HG03521 (cell line): ENCODE data around the gene L3MBTL1.

Experiments used
- ATAC-seq: cut with Tn5 transposase; IDR thresholded peaks from one replicate; pipeline ENCODE4 v1.9.1; 2021; ENCODE audit warnings: mild to moderate bottlenecking, moderate library complexity; ENCODE audit not compliant: unreplicated experiment

L3MBTL1 gene

GRCh38 chr20:43558412-43559146, 51.1 kb downstream of the L3MBTL1 start, which contains the start of gene SGK2:
SGK2 (plus strand) TSS chr20:43559027; CDS start chr20:43566496, 7,469 bp downstream.
- no peak for ATAC-seq

- ATAC-seq = no peak
These were observed 51.9 kb downstream of the L3MBTL1 start for GRCh38 chr20:43559147-43559987.

GRCh38 chr20:43560974-43561373, 53.5 kb downstream of the L3MBTL1 start:
- no peak for ATAC-seq

- ATAC-seq = no peak
These were observed 55.9 kb downstream of the L3MBTL1 start for GRCh38 chr20:43563429-43563828.

- ATAC-seq = no peak
These were observed 56.5 kb downstream of the L3MBTL1 start for GRCh38 chr20:43563991-43564390.

- no peak for ATAC-seq
These were observed 57.0 kb downstream of the L3MBTL1 start for GRCh38 chr20:43564455-43564854.

- ATAC-seq = no peak
These were observed 57.7 kb downstream of the L3MBTL1 start for GRCh38 chr20:43564993-43565757.

- no peak for ATAC-seq
These were observed 58.2 kb downstream of the L3MBTL1 start for GRCh38 chr20:43565758-43566104.

GRCh38 chr20:43567477-43567876, 60.0 kb downstream of the L3MBTL1 start:
- ATAC-seq = no peak

GRCh38 chr20:43568706-43569105, 61.2 kb downstream of the L3MBTL1 start:
- ATAC-seq = no peak

- ATAC-seq = no peak
These were observed 61.8 kb downstream of the L3MBTL1 start for GRCh38 chr20:43569282-43569681.

- ATAC-seq = no peak
These were observed 63.0 kb downstream of the L3MBTL1 start for GRCh38 chr20:43570496-43570895.

- no peak for ATAC-seq
These were observed 63.8 kb downstream of the L3MBTL1 start for GRCh38 chr20:43571310-43571709.

GRCh38 chr20:43571771-43572170, 64.3 kb downstream of the L3MBTL1 start:
- no peak for ATAC-seq

GRCh38 chr20:43572891-43573290, 65.4 kb downstream of the L3MBTL1 start:
- no peak for ATAC-seq

GRCh38 chr20:43576108-43576507, 68.6 kb downstream of the L3MBTL1 start:
- no peak for ATAC-seq

GRCh38 chr20:43579861-43580793, 72.6 kb downstream of the L3MBTL1 start:
- ATAC-seq = no peak

GRCh38 chr20:43583133-43583864, 75.8 kb downstream of the L3MBTL1 start:
- ATAC-seq = no peak

- ATAC-seq = no peak
These were observed 76.5 kb downstream of the L3MBTL1 start for GRCh38 chr20:43583982-43584432.
